Coronary artery (tissue), 2 donors: Measurements from ENCODE around the gene PCDHA10.
"Not testable (repeated sequence)": the region's sequence is repeated elsewhere in the genome, so short reads cannot be mapped to it uniquely, and the experiment has no call there.

Experiments used
- DNase-seq: peaks from one replicate; pipeline ENCODE4 v3.0.0-alpha.2; 2017; ENCODE audit warnings: low spot score
- H3K27ac ChIP-seq, 2 donors: fragments of 200-600 bp; sonication (generic); one replicate each; pipeline ENCODE4 v1.5.1; 2016 to 2019
- H3K4me3 ChIP-seq: fragments of 200-600 bp; sonication (generic); 2 replicates; pipeline ENCODE4 v1.5.1; 2016; ENCODE audit warnings: mild to moderate bottlenecking, moderate library complexity
- CTCF ChIP-seq: fragments of 200-600 bp; sonication (generic); IDR thresholded peaks from one replicate; pipeline ENCODE4 v1.5.1; 2019; ENCODE audit warnings: antibody characterized with exemption

PCDHA10 gene

GRCh38 chr5:140840978-140841962 lies 14.4 kb upstream of the PCDHA10 start, which contains the start of gene PCDHA8:
PCDHA8 (plus strand) TSS chr5:140841187; CDS start chr5:140841322, 135 bp downstream.
- TF ChIP-seq CTCF = no peak
- no peak for DNase-seq
- Histone ChIP-seq H3K27ac (no peak within 1 kb of the TSS), H3K4me3 (no peak within 1 kb of the TSS)

GRCh38 chr5:140842798-140843733 lies 12.6 kb upstream of the PCDHA10 start:
- TF ChIP-seq CTCF = no peak
- DNase-seq = no peak
- Histone ChIP-seq H3K4me3 (no peak overlapping the region), H3K27ac (no peak overlapping the region)

- DNase-seq, H3K4me3 ChIP-seq, H3K27ac ChIP-seq: not testable (repeated sequence)
Measured at GRCh38 chr5:140848139-140849102, 7.3 kb upstream of the PCDHA10 start, which contains the start of gene PCDHA9. PCDHA9 (plus strand) TSS chr5:140848382; CDS start chr5:140848496, 114 bp downstream.

GRCh38 chr5:140849831-140850634 lies 5.7 kb upstream of the PCDHA10 start:
- DNase-seq, H3K4me3 ChIP-seq, H3K27ac ChIP-seq: not testable (repeated sequence)

- H3K27ac ChIP-seq = no peak overlapping the region
- no peak for DNase-seq
- H3K4me3 ChIP-seq = no peak overlapping the region
- TF ChIP-seq CTCF = no peak
Measured at GRCh38 chr5:140857177-140857986, 1.7 kb downstream of the PCDHA10 start.

- DNase-seq = no peak
- no peak overlapping the region for H3K4me3 ChIP-seq
- H3K27ac ChIP-seq = no peak overlapping the region
Measured at GRCh38 chr5:140857987-140858240, 2.2 kb downstream of the PCDHA10 start.

More at GRCh38 chr5:140857987-140858240, 2.2 kb downstream of the PCDHA10 start:
- TF ChIP-seq CTCF = no peak
